LoVo (cell line): ENCODE data around the gene EPM2AIP1.
"Not testable (repeated sequence)": the region's sequence is repeated elsewhere in the genome, so short reads cannot be mapped to it uniquely, and the experiment has no call there.

Experiments used
- DNase-seq: peaks from one replicate; pipeline ENCODE4 v3.0.0-alpha.2; 2016; ENCODE audit warnings: low spot score

The EPM2AIP1 gene

DNA sequence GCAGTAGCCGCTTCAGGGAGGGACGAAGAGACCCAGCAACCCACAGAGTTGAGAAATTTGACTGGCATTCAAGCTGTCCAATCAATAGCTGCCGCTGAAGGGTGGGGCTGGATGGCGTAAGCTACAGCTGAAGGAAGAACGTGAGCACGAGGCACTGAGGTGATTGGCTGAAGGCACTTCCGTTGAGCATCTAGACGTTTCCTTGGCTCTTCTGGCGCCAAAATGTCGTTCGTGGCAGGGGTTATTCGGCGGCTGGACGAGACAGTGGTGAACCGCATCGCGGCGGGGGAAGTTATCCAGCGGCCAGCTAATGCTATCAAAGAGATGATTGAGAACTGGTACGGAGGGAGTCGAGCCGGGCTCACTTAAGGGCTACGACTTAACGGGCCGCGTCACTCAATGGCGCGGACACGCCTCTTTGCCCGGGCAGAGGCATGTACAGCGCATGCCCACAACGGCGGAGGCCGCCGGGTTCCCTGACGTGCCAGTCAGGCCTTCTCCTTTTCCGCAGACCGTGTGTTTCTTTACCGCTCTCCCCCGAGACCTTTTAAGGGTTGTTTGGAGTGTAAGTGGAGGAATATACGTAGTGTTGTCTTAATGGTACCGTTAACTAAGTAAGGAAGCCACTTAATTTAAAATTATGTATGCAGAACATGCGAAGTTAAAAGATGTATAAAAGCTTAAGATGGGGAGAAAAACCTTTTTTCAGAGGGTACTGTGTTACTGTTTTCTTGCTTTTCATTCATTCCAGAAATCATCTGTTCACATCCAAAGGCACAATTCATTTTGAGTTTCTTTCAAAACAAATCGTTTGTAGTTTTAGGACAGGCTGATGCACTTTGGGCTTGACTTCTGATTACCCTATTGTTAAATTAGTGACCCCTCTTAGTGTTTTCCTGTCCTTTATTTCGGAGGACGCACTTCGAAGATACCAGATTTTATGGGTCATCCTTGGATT is 674 bp upstream of the EPM2AIP1 start, which contains the start of gene MLH1:
MLH1 (plus strand) TSS at position 193 of the 958 bp plus-strand sequence; CDS start at position 223, 30 bp downstream.
- DNase-seq, result peak; percentile 99

DNA sequence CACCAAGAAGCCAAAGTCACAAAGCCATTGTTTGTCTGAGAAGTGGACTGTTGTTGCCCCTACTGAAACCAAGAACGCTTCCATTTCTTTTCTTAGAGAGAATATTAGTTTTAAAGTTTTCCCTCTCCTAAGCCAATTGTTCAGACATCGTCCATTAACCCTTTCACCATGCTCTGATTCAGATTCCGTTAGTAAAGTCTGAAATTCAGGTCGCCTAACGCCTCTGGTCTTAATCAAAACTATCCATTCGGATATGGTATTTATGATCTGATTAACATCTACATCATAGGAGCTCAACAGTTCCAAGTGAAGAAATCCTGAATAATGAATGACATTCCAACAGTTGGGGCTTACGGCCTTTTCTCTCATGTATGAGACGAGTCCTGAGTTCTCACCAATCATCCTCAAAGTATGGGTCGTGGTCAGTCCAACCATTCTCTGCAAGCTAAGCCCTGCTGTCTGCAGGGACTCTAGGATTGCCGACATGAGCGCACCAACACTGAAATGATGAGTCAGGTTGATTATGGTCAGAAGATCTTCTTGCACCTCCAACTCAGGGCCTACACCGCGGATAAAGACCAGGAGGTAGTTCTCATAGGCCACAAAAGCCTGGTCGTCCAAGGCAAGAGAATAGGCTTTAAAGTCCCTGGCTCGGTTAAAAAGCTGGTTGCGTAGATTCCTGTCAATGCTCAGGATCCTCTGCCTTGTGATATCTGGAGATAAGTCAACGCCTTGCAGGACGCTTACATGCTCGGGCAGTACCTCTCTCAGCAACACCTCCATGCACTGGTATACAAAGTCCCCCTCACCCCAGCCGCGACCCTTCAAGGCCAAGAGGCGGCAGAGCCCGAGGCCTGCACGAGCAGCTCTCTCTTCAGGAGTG is 767 bp downstream of the EPM2AIP1 start:
- peak; percentile 6 for DNase-seq

DNA sequence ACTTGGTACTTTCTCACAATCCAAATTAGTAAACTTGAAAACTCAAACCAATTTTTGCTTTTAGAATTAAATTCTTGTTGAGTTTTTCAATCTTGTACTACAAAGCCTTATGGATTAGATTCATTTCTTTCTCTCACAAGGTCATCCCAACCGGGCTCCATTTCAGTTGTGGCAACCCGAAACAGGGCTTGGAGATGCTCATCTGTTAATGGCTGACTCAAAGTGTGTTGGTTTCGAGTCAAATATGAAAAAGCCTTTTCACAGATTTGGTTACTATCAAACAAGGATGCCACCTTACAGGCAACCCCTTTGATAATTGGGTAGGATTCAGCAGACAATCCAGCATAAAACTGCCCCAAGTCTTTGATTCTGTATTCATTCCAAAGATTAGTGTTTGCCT is 1.8 kb downstream of the EPM2AIP1 start:
- no peak for DNase-seq

DNA sequence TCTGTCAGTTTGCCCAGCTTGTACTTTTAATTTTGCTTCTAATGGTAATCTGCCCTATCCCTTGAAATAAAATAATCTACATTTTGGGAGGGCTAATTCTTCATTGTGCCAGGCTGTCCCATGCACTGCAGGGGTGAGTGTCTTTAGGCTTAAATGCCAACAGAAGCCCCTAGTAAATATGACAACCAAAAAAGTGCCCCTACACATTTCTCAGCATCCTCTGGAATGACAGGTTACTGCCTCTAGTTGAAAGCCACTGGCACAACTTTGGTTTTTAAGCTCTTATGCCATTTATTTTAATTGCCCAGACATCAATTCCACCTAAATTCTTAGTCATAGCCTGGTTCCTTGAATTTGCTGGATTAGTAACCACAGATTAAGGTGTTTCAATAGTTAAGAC is 3.4 kb downstream of the EPM2AIP1 start:
- no peak for DNase-seq

DNA sequence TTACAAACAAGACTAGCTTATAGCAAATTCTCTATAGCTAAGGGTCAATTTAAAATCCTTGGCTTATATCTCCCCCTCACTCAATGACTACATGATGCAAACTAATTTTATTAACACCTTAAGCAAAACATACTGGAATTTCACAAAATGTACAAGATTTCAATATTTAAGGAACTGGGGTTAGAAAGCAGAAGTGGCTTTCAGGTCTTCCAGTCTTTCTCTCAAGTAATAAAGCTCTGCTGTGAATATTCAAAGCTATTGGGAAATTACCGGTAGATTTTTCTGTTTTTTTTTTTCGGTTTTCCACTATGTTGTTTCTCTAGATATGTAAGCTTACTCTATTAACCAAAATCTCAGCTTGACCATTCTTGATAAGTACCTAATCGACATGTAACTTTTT is 3.9 kb downstream of the EPM2AIP1 start:
- DNase-seq, result no peak

DNA sequence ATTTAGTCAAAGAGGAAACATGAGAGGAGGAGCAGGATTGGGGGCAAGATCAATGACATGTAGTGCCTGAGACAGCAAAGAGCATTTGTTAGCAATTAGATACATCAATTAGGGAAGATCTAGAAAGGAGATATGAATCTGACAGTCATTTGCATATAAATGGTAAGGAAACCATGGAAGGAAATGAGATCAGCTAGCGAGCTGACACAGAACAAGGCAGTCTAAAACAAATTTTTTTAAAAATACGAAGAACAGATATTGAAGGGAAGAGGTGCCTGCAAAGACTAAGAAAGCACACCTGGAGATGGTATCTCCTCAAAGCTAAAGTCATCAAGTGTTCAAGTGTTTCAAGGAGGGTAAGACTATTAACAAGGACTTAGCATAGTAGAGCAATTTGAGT is 4.6 kb downstream of the EPM2AIP1 start:
- no peak for DNase-seq

DNA sequence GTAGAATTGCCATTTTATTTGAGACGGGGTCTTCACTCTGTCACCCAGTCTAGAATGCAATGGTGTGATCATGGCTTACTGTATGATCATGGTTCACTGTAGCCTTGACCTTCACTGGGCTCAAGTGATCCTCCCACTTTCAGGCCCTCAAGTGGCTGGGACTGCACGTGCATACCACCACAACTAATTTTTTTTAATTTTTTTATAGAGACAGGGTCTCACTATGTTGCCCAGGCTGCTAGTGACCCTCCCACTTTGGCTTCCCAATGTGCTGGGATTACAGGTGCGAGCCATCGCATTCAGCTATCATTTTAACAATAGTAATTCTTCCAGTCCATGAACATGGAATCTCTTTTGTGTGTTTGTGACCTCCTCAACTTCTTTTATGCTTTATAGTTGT is 11.9 kb downstream of the EPM2AIP1 start:
- no peak for DNase-seq

DNA sequence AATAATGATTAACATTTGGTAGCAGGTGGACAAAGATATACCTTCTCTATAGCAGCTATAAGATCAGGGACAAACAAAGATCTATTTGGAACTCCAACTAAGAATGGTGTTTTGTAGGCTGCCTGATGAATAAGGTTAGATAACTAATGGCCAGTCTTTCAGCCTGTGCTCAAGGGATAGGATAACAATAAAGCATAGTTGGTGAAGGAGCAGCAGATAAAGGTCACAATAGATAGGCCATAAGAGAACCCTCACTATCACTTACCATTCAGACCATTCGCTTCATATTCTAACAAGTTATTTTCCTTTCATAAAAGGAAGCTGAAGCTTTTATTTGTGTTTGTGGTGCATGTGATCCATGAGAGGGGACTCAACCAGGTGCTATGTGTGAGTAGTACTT is 19.8 kb downstream of the EPM2AIP1 start:
- no peak for DNase-seq

DNA sequence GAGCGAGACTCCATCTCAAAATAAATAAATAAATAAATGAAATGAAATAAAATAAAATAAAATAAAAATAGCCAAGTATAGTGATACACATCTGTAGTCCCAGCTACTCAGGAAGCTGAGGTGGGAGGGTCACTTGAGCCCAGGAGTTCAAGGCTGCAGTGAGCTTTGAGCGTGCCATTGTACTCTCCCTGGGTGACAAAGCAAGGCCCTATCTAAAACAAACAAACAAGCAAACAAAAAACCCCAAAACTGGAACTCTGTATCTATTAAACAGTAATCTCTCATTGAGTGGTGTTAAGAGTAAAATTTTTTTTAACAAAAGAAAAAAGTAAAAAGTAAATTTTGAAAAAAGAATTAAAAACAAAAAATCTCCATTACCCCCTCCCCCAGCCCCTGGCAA is 20.8 kb downstream of the EPM2AIP1 start:
- DNase-seq, result no peak

DNA sequence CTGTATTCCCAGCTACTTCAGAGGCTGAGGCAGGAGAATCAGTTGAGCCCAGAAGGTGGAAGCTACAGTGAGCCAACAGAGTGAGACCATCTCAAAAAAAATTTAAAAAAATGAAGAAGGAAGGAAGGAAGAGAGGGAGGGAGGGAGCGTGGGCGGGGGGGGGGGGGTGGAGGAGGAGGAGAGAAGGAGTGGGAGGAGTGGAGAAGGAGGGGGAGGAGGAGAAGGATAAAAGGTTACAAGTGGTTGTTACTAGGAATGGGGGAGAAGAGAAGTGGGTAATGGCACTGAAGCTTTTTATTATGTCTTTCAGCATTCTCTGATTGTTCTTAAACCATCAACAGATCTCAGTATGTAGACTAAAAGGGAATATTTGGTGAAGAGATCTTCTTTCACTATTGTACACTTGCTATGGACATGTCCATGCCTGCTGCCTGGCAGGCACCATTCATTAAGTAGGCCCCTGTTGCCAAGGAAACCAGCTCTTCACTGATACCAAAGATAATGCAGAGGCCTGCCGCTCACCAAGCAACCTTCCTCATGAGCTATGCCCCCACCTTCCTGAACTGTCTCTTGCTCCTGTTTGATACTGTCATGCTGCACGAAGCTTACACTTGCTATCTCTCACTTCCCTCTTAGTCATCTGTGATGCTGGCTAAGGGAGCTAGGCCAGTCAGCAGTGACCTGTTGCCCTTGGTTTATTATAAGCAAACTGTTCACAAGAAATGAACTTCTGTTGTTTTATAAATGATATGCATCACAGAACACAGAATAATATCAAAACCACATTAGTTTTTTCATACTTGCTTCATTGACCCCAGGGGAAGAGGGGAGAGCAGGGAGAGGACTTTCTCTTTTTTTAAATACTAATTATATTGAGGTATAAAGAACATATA is 23.1 kb downstream of the EPM2AIP1 start:
- DNase-seq, result no peak

DNA sequence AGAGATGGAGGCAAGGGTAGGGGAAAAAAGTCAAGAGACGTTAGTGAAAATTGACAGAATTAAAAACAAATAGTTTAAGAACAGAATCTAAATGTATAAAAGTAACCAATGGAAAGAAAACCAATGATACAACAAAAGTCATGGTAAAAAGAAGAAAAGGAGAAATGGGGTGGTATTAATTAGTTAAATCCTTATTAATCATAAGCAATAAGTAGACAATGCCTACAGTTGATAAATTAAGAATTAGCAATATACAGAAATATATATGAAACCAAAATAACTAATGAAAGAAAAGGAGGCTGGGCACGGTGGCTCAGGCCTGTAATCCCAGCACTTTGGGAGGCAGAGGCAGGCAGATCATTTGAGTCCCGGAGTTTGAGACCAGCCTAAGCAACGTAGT is 23.8 kb downstream of the EPM2AIP1 start:
- DNase-seq, result no peak

DNA sequence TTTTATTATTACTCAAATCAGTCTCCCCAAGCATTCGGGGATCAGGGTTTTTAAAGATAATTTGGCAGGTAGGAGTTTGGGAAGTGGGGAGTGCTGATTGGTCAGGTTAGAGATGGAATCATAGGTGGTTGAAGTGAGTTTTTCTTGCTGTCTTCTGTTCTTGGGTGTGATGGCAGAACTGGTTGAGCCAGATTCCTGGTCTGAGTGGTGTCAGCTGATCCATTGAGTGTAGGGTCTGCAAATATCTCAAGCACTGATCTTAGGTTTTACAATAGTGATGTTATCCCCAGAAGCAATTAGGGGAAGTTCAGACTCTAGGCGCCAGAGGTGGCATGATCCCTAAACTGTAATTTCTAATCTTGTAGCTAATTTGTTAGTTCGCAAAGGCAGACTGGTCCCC is 27.5 kb downstream of the EPM2AIP1 start:
- DNase-seq, result no peak

DNA sequence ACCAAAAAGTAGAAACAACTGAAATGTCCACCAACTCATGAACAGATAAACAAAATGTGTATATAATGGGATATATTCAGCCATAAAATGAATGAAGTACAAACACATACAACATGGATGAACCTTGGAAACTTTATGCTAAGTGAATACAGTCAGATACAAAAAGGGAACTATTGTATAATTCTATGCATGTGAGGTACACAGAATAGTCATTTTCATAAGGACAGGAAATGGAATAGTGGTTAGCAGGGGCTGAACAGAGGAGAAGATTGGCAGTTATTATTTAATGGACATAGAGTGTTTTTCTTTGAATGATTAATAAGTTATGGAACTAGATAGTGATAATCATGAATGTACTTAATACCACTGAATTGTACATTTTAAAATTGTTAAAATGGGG is 28.1 kb downstream of the EPM2AIP1 start:
- DNase-seq, result no peak

DNA sequence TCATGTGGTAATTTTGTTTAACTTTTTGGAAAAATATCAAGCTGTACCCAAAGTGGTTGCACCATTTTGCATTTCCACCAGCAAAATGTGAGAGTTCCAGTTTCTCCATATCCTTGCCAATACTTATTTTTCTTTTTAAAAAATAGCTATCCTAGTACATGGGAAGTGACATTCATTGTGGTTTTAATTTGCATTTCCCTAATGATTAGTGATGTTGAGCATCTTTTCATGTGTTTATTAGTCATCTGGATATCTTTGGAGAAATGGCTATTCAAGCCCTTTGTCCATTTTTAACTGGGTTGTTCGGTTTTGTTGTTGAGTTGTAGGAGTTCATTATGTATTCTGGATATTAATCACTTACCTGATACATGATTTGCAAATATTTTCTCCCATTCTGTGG is 28.6 kb downstream of the EPM2AIP1 start:
- no peak for DNase-seq

DNA sequence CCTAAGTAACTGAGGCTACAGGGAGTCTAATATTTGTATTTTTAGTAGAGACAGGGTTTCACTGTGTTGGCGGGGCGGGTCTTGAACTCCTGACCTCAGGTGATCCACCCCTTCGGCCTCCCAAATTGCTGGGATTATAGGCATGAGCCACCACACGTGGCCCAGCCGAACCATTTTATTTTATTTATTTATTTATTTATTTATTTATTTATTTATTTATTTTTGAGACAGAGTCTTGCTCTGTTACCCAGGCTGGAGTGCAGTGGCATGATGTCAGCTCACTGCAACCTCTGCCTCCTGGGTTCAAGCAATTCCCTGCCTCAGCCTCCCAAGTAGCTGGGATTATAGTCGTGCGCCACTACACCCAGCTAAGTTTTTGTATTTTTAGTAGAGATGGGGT is 29.9 kb downstream of the EPM2AIP1 start:
- not testable (repeated sequence) for DNase-seq

DNA sequence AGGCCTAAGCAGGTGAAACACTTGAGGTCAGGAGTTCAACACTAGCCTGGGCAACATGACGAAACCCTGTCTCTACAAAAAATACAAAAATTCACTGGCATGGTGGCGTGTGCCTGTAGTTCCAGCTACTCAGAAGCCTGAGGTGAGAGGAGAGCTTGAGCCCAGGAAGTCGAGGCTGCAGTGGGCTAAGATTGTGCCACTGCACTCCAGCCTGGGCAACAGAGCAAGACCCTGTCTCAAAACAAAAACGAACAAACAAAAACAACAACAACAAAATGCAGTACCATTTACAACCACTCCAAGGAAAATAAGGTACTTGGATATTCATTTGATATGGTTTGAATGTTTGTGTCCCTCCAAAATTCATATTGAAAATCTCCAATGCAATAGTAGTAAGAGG is 32.4 kb downstream of the EPM2AIP1 start:
- DNase-seq, result no peak

DNA sequence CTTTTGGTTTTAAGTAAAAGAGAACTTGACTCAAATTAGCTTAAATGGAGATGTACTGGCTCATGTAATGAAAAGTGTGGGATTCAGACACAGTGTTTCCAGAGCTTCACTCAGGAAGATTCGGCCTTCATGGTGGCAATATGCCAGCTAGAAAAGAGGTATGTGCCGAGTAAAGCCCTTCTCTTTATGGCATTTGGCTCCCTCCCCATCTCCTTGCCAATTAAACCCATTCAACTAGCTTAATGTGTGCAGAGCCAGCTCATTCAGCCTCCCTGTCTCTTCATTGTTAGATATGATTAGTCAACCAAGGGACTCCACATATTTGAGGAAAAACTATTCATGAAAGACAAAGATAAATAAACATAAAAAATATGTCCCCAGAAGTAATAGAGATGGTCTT is 33.1 kb downstream of the EPM2AIP1 start:
- no peak for DNase-seq

DNA sequence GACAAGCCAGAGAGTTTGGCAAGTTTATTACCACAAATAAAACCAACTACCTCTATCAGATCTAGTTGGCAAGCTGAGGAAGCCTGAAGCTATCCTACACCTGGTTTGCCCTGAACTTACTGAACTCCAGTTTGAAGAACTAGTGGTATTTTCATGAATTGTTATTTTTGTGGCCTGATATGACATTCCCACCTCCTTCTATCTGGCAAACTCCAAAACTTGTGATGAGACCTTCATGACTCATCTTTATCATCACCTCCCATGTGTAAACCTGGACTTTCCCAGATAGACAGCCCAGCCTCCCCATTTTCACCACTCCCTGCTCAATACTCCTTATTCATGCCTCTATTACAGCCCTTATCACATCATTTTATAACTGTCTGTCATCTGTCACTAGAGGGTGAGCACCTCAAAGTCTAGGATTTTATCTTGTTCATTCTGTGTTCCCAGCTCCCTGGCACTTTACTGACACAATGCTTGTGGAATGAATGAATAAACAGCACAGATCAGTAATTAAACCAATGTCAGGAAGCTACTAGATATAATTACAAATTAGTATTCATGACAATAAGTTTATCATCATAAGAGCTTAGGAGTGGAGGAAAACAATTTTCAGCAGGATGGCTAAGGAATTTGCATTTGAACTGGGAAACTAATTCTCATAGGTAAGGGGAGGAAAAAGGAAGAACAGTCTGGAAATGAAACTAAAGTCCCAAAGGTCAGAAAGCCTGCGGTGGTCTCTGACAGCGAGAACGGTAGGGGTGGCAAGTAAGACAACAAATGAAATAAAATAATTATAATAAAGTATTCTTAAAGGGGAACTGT is 34.9 kb downstream of the EPM2AIP1 start:
- peak; percentile 21 for DNase-seq

DNA sequence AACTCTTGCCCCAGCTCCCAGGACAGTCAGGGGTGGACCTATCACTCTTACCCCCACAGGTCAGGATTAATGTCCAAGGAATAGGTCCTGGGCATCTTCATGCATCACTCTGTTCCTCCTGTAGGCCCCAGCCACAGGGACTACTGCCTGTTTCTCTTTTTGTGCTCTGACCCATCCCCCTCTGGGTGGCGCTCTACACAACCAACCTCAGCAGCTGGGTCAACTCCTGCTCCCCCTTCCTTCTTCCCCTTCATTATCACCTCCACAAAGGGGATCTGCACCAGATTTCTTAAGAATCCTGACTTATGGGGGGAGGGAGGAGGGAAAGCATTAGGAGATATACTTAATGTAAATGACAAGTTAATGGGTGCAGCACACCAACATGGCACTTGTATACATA is 35.9 kb downstream of the EPM2AIP1 start:
- no peak for DNase-seq

DNA sequence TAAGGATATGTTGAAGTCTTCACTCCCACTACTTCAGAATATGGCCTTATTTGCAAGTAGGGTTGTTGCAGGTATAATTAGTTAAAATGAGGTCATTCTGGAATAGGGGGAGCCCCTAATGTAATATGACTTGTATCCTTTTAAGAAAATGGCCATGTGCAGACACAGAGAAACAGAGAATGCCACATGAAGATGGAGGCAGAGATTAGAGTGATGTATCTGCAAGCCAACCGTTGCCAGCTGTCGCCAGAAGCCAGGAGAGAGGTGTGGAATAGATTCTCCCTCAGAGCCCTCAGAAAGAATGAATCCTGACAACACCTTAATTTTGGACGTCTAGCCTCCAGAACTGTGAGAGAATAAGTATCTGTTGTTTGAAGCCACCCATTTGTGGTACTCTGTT is 36.8 kb downstream of the EPM2AIP1 start:
- no peak for DNase-seq
